Measurements from ENCODE around the gene SLC4A9. TPM values are rescaled to one million over a fixed set of nuclear protein-coding genes. Genes with fewer than 3 reads are reported as not detected.

Gene SLC4A9
- total RNA-seq, 1 donor from 2014 or later: 0.23 TPM

- Mint-ChIP-seq H3K27me3 (ENCODE audit: unreplicated experiment) (peaks cover 13% of the 10 kb centered on the region), H3K36me3 (ENCODE audit: low read depth, unreplicated experiment) (peaks cover 3% of the 10 kb centered on the region), H3K27ac (ENCODE audit: unreplicated experiment) (peak overlapping the region; percentile 9), H3K9me3 (ENCODE audit: unreplicated experiment) (no peaks in the 10 kb centered on the region), H3K4me3 (ENCODE audit: unreplicated experiment) (no peak overlapping the region), H3K4me1 (ENCODE audit: unreplicated experiment) (peaks cover 53% of the 10 kb centered on the region)
- TF ChIP-seq, protein P1, sequence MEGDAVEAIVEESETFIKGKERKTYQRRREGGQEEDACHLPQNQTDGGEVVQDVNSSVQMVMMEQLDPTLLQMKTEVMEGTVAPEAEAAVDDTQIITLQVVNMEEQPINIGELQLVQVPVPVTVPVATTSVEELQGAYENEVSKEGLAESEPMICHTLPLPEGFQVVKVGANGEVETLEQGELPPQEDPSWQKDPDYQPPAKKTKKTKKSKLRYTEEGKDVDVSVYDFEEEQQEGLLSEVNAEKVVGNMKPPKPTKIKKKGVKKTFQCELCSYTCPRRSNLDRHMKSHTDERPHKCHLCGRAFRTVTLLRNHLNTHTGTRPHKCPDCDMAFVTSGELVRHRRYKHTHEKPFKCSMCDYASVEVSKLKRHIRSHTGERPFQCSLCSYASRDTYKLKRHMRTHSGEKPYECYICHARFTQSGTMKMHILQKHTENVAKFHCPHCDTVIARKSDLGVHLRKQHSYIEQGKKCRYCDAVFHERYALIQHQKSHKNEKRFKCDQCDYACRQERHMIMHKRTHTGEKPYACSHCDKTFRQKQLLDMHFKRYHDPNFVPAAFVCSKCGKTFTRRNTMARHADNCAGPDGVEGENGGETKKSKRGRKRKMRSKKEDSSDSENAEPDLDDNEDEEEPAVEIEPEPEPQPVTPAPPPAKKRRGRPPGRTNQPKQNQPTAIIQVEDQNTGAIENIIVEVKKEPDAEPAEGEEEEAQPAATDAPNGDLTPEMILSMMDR (IDR thresholded peaks at IDR 0.05; ENCODE audit: unreplicated experiment): no peak
- DNase-seq (ENCODE audit: low spot score): no peak
These were observed 35.9 kb upstream of the SLC4A9 start for GRCh38 chr5:140324041-140324600.

GRCh38 chr5:140324617-140325241, 35.3 kb upstream of the SLC4A9 start:
- TF ChIP-seq, protein P1 (IDR thresholded peaks at IDR 0.05; ENCODE audit: unreplicated experiment): no peak
- Mint-ChIP-seq H3K4me3 (ENCODE audit: unreplicated experiment) (no peak overlapping the region), H3K27me3 (ENCODE audit: unreplicated experiment) (peaks cover 16% of the 10 kb centered on the region), H3K36me3 (ENCODE audit: low read depth, unreplicated experiment) (peaks cover 3% of the 10 kb centered on the region), H3K27ac (ENCODE audit: unreplicated experiment) (no peak overlapping the region), H3K4me1 (ENCODE audit: unreplicated experiment) (peaks cover 55% of the 10 kb centered on the region), H3K9me3 (ENCODE audit: unreplicated experiment) (no peaks in the 10 kb centered on the region)
- DNase-seq (ENCODE audit: low spot score): no peak

GRCh38 chr5:140325486-140325885, 34.5 kb upstream of the SLC4A9 start:
- H3K4me3 Mint-ChIP-seq (ENCODE audit: unreplicated experiment): no peak overlapping the region
- DNase-seq (ENCODE audit: low spot score): no peak
- H3K4me1 Mint-ChIP-seq (ENCODE audit: unreplicated experiment): peaks cover 56% of the 10 kb centered on the region
- H3K36me3 Mint-ChIP-seq (ENCODE audit: low read depth, unreplicated experiment): peaks cover 3% of the 10 kb centered on the region
- H3K27ac Mint-ChIP-seq (ENCODE audit: unreplicated experiment): no peak overlapping the region
- H3K27me3 Mint-ChIP-seq (ENCODE audit: unreplicated experiment): peaks cover 16% of the 10 kb centered on the region
- no peaks in the 10 kb centered on the region for H3K9me3 Mint-ChIP-seq (ENCODE audit: unreplicated experiment)
- TF ChIP-seq, protein P1 (IDR thresholded peaks at IDR 0.05; ENCODE audit: unreplicated experiment): no peak

- peaks cover 49% of the 10 kb centered on the region for H3K4me1 Mint-ChIP-seq (ENCODE audit: unreplicated experiment)
- peaks cover 12% of the 10 kb centered on the region for H3K27me3 Mint-ChIP-seq (ENCODE audit: unreplicated experiment)
- H3K9me3 Mint-ChIP-seq (ENCODE audit: unreplicated experiment): no peaks in the 10 kb centered on the region
- TF ChIP-seq, protein P1 (IDR thresholded peaks at IDR 0.05; ENCODE audit: unreplicated experiment): no peak
- H3K36me3 Mint-ChIP-seq (ENCODE audit: low read depth, unreplicated experiment): peaks cover 10% of the 10 kb centered on the region
- no peak for DNase-seq (ENCODE audit: low spot score)
- no peak overlapping the region for H3K4me3 Mint-ChIP-seq (ENCODE audit: unreplicated experiment)
- H3K27ac Mint-ChIP-seq (ENCODE audit: unreplicated experiment): peak overlapping the region; percentile 84
These were observed 32.4 kb upstream of the SLC4A9 start for GRCh38 chr5:140327589-140327988.

GRCh38 chr5:140328036-140328764, 31.8 kb upstream of the SLC4A9 start:
- peak overlapping the region; percentile 95 for H3K27ac Mint-ChIP-seq (ENCODE audit: unreplicated experiment)
- TF ChIP-seq, protein P1 (IDR thresholded peaks at IDR 0.05; ENCODE audit: unreplicated experiment): no peak
- H3K9me3 Mint-ChIP-seq (ENCODE audit: unreplicated experiment): no peaks in the 10 kb centered on the region
- peaks cover 12% of the 10 kb centered on the region for H3K27me3 Mint-ChIP-seq (ENCODE audit: unreplicated experiment)
- H3K4me1 Mint-ChIP-seq (ENCODE audit: unreplicated experiment): peaks cover 49% of the 10 kb centered on the region
- peaks cover 16% of the 10 kb centered on the region for H3K36me3 Mint-ChIP-seq (ENCODE audit: low read depth, unreplicated experiment)
- no peak for DNase-seq (ENCODE audit: low spot score)
- H3K4me3 Mint-ChIP-seq (ENCODE audit: unreplicated experiment): no peak overlapping the region

Measured in endothelial cell (in vitro differentiated cells).